ENCODE results near the gene GALNT11.

- TF ChIP-seq CTCF (IDR thresholded peaks at IDR 0.05; ENCODE audit: low read length): no peak
- no peak for TF ChIP-seq EZH2 (IDR thresholded peaks at IDR 0.05; ENCODE audit: borderline replicate concordance, low read length)
These were observed 25.3 kb upstream of the GALNT11 start for GRCh38 chr7:152000191-152000590.

All from OCI-LY1 (cell line).